ENCODE results near the gene ALKBH4.
A peak's percentile ranks its signal among the peaks of the same experiment; 100 is the strongest.
"Not testable (repeated sequence)": the region's sequence is repeated elsewhere in the genome, so short reads cannot be mapped to it uniquely, and the experiment has no call there.

Gene ALKBH4

DNA sequence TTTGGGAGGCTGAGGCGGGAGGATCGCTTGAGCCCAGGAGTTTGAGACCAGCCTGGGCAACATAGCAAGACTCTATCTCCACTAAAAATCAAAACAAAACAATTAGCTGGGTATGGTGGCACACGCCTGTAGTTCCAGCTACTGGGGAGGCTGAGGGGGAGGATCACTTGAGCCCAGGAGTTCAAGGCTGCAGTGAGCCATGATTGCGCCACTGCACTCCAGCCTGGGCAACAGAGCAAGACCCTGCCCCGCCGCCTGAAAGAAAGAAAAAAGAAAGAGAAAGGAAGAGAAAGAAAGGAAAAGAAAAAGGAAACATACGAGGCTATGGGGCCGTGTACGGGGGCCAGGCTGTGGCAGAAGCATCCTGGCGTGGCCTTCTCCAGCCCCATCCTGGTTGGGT, 9.7 kb downstream of the ALKBH4 start:
- not testable (repeated sequence) for DNase-seq (ENCODE audit: low read depth)

DNA sequence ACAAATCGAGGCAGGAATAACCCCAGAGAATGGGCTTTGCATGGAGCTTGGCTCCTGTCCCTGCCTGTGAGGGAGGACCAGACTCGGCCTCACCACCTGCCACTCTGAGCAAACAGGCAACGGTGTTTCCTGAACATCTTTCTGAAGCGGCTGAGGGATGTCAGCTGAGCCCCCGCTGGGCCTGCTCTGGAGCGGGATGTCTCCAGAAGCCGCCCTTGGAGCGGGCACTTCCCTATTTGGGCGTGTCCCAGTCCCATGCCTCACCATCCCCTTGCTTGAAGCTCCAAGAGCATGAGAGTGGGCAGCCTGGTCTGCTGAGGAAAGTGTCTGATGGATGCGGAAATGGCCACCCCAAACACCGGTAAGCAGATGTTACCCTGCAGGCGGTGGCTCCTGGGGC, 10.2 kb downstream of the ALKBH4 start:
- DNase-seq (ENCODE audit: low read depth) = no peak

DNA sequence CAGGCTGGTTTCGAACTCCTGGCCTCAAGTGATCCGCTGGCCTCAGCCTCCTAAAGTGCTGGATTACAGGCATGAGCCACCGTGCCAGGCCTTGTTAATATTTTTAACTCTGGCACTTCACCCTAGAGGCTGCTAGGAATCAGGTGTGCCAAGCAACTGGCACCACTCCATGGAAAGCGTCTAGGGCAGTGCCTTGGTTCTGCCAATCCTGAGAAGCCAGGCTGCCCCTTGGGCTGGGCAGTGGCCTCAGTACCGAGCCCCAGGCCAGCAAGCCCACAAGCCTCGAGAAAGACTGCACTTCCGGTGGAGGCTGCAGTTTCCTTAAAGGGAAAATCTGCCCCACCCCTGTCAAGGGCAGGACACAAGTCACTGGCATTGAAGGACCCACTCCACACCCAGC, 11.3 kb downstream of the ALKBH4 start:
- no peak for DNase-seq (ENCODE audit: low read depth)

DNA sequence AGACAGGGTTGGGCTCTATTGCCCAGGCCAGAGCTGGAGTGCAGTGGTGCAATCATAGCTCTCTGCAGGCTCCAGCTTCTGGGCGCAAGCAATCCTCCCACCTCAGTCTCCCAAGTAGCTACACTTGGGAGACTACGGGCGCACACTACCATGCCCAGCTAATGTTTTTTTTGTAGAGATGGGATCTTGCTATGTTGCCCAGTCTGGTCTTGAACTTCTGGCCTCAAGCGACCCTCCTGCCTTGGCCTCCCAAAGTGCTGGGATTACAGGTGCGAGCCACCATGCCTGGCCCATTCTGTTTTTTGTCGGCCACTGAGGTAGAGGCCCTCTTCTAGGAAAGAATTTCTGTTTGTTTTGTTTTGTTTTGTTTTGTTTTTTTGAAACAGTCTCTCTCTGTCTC, 12.2 kb downstream of the ALKBH4 start:
- no peak for DNase-seq (ENCODE audit: low read depth)

DNA sequence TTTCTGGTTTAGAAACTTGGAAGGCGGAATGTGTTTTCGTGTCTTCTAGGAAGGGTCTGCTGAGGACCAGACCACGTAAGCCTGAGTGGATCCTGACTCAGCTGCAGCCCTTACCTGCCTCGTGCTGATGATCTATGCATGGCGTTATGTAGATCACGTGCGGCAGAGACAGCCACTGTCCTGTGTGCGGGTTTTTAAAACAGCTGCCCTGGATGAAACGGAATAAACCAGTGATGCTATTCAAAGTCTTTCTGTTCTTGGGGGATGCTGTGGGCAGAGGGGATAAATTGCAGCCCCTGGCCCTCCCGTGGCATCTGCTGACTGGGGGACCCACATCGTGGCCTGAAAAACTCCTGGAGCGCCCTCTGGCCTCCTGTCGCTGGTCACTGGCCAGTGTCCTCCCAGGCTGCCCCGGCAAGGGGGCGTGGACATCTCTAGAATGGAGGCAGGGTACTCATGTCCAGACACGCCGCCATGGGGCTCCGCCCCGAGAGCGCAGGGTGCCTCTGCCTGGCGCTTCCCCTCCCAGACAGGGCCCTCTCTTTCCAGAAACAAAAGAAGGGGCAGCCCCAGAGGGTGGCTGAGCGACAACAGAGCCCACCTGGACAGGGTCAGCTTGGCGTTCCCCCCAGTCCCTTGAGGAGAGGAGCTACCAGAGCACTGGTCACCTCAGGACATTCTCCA, 13.2 kb downstream of the ALKBH4 start:
- DNase-seq (ENCODE audit: low read depth) = no peak

DNA sequence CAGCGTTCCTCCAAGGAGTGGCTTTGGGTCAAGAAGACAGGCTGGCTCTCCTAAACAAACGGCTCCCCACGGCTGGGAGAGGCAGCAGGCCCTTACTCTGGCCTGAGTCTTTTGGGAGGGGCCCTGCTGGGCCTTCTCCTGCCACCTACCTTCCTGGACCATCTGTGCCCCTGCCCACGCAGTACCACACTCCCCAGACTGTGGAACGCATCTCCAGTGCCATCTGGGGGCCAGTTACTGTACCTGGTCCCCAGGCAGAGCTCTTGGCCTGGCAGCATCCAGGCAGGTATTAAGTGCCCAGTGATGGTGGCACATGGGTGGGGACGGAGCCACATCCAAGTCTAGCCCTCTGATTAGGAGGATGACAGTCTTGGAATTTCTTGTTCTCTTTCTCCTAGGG, 14.4 kb downstream of the ALKBH4 start:
- no peak for DNase-seq (ENCODE audit: low read depth)

DNA sequence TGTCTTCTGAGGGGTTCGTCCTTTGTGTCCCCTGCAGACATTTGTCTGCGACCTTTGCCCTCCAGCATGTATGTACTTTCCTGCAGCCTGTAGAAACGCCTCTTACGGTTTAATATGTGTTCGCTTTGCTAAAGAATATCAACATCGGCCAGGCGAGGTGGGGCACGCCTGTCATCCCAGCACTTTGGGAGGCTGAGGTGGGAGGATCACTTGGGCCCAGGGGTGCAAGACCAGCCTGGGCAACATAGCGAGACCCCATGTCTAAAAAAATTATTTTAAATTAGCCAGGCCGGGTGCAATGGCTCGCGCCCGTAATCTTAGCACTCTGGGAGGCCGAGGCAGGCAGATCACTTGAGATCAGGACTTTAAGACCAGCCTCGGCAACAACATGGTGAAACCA, 15.5 kb downstream of the ALKBH4 start:
- no peak for DNase-seq (ENCODE audit: low read depth)

DNA sequence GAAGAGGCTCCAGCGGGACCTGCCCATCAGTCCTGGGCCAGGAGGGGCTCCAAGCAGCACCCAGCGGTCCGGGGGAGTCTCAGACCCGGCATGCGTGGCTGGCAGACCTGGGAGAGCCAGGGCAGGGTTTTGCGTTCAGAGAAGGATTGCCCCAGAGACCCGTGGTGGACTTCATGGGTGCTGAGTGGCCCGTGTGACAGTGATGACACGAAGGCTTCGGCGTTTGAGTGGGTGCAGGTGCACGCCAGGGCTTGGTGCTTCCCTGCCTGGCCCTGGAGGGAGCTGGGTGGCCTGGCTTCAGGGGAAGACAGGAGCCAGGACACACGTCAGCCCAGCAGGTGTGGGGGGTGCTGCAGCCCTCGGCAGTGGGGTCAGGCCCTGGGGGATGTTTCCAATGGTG, 17.4 kb downstream of the ALKBH4 start:
- DNase-seq (ENCODE audit: low read depth) = no peak

DNA sequence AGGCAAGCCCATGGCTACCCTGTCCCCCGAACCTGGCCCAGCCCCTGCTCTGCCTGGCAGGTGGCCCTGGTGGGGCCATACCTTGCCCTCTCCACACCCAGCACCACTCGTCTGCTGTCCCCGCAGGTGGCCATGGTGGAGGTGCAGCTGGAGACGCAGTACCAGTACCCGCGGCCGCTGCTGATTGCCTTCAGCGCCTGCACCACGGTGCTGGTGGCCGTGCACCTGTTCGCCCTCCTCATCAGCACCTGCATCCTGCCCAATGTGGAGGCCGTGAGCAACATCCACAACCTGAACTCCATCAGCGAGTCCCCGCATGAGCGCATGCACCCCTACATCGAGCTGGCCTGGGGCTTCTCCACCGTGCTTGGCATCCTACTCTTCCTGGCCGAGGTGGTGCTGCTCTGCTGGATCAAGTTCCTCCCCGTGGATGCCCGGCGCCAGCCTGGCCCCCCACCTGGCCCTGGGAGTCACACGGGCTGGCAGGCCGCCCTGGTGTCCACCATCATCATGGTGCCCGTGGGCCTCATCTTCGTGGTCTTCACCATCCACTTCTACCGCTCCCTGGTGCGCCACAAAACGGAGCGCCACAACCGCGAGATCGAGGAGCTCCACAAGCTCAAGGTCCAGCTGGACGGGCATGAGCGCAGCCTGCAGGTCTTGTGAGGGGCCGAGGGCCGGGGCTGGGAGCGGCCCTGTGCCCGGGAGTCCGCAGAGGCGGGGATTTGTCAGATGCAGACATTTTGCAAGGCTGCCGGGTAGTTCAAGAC, 18.1 kb downstream of the ALKBH4 start:
- no peak for DNase-seq (ENCODE audit: low read depth)

DNA sequence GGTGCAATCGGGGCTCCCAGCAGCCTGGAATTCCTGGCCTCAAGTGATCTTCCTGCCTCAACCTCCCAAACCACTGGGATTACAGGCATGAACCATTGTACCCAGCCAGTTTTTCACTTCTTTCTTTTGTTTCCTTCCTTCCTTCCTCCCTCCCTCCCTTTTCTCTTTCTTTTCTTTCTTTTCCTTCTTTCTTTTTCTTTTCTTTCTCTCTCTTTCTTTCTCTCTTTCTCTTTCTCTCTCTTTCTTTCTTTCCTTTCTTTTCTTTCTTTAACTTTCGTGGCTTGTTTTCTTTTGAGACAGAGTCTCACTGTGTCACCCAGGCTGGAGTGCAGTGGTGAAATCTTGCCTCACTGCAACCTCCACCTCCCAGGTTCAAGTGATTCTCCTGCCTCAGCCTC, 19.0 kb downstream of the ALKBH4 start:
- no peak for DNase-seq (ENCODE audit: low read depth)

DNA sequence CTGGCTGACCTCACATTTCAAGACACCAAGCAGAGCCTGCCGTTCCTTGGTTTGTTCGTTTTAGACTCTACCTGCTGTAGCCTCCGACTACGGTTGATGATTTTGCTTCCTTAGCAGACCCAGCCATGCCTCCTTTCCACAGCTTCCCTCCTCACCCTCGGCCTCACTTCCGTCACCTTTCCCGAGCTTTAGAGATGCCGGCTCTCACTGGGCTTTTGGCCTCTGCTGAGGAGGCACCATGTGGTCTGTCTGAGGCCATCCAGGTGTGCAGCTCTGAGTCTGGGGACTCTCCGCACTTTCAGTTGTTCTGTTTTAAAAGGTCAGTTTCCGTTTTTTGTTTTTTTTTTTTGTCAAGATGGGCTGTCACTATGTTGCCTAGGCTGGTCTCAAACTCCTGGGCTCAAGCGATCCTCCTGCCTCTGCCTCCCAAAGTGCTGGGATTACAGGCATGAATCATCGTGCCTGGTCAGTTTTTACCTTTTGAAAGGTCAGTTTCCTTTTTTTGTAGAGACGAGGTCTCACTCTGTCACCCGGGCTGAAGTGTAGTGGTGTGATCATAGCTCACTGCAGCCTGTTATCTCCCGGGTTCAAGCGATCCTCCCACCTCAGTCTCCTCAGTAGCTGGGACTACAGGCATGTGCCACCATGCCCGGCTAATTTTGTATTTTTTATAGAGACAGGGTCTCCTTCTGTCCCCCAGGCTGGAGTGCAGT, 19.5 kb downstream of the ALKBH4 start:
- DNase-seq (ENCODE audit: low read depth) = no peak

DNA sequence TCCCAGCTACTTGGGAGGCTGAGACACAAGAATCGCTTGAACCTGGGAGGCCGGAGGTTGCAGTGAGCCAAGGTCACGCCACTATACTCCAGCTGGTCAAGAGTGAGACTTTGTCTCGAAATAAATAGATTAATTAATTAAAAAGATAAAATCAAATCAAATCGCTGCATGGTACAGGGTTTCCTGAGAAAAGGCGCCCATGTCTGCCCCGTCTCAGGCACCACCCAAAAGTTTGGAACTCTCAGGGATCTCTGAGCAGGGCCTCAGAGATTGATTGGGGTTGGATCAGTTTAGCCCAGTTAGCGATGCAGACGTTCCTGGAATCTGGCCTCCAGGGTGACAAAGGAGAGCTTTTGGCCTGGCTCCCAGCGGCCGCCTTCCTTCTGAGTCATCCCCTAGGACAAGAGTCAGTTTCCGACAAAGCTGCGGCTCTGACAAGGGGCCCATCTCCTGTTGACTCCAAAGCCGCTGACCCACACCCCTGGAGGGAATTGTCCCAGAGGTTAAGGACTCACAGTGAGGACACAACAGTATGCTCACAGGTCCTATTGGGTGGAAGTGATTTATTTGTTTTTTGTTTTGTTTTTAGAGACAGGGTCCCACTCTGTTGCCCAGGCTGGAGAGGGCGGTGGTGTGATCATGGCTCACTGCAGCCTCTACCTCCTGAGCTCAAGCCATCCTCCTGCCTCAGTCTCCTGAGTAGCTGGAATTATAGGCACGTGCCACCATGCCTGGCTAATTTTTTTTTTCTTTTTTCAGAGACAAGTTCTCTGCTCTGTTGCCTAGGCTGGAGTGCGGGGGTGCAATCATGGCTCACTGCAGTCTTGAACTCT, 24.5 kb downstream of the ALKBH4 start:
- no peak for DNase-seq (ENCODE audit: low read depth)

DNA sequence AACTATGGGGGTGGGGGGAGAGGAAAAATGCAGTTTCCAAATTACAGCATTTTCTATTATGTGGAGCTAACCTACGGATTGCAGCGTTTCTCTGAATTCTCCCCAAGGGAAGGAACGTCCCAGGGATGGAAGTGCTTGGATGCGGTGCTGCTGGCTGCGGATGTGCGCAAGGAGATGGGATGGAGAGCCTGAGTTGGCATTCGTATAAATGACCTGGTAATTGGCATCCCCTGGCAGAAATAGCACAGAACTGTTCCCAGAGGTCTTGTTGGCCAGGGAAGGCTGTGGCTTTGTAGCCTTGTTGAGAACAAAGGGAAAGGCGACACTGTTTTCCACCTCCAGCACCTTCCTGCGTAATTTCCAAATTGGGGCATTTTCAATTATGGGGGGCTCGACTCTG, 28.5 kb downstream of the ALKBH4 start:
- DNase-seq (ENCODE audit: low read depth) = no peak

DNA sequence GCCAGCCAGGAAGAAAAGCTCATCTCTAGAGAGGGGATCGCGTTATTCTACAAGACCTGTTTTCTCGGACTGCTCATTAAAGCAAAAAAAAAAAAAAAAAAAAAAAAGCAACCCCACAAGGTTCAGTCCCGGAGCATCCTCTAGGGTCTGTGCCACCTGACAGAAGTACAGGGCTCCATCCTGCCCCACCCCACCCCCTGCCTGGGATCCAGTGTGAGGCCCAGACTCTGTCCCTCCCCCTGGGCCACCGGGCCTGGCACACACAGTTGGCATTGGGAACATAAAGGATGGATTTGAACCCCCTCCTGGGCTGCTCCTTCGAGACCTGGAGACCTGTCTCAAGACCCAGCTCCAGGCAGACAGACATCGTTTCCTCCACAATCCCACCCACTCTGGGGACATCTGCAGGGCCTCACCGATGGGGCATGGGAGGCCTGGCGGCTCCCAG, 30.6 kb downstream of the ALKBH4 start:
- DNase-seq (ENCODE audit: low read depth) = no peak

DNA sequence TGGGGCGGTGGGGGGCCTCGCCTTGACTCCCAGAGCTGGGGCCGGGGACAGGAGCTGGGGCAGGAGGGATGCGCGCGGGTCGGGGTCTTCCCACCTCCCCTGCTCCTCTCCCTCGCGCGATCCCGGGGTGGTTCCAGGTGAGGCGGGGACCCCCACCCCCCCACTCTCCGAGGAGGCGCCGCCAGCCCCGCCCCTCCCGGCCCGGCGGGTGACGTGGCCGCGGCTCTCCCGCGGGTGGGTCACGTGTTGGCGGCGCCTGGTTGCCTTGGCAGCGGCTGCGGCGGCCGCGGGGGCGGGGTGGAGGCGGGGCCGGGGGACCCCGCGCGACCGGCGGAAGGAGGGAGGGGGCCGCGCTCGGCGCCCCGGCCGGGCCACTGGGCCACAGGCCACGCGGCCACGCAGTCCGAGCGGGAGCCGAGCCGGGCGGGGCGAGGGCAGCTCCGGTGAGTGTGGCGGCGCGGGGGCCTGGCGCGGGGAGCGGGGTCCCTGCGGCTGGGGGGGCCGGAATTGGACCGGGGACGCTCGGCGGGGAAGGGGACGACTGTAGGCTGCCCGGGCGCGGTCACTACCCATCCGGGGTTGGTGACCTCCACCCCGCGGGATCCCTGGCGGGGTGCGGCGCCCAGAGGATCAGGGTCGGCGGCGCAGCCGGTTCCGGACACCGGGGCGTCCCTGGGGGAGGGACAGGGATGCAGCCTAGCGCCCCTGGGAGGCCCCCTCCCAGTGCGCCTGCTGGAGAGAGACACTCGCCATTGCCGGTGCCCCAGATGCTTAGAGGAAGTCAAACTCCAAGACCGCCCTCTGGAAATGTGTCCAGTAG, 31.2 kb downstream of the ALKBH4 start, which contains the start of gene ORAI2:
TSS of gene ORAI2 (plus strand) at position 357 of the 820 bp plus-strand sequence. CDS start 5,382 bp downstream, outside the sequence.
- peak; percentile 88 for DNase-seq (ENCODE audit: low read depth)

DNA sequence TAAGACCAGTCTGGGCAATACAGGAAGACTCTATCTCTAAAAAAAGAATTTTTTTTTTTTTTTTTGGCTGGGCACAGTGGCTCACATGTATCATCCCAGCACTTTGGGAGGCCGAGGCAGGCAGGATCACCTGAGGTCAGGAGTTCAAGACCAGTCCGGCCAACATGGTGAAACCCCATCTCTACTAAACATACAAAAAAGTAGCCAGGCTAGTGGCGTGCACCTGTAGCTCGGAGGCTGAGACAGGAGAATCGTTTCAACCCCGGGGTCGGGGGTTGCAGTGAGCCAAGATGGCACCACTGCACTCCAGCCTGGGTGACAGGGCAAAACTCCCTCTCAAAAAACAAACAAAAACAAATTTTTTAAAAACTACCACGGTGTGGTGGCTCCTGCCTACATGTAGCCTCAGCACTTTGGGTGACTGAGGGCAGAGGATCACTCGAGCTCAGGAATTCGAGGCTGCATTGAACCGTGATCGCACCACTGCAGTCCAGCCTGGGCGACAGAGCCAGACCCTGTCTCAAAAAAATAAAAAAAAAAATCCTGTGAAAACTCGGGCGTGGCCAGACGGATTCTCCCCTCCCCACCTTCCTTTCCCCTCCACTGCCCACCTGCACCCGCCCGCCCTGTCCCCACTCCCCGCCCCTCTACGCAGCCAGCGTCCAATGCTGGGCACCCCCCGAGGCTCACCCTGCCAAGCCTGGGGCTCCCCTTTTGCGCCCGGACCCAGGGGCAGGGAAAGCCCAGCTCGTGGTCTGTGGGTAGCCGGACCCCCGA, 32.0 kb downstream of the ALKBH4 start:
- DNase-seq (ENCODE audit: low read depth) = no peak

DNA sequence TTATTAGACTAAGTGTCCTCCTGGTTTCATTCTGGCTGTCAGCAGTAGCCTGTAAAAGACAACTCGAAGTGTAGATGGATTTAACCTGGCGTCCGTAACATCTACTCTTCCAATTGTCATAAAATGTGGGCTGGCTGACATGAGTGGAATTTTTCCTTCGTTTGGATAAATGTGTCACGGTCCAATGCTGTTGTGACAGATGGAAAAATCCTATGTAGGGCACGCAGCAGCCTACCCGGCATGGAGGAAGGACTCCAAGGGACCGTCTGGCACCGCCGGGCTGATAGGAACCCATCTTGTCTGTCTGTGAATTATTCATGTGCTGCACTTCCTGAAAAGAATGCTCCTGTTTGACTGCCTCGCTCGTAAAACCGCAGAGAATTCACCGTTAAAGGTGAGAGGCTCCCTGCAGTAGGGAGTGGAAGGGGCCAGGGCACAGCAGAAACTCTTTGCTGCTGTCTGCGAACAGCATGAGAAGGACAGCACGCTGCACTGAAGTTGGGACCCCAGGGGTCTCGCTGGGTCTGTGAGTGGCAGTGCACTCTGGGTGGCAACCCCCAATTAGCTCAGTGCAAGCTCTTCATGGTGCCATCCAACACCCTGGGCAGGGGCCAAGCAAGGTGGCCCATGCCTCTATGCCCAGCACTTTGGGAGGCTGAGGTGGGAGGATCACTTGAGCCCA, 32.9 kb downstream of the ALKBH4 start:
- DNase-seq (ENCODE audit: low read depth) = peak; percentile 40

DNA sequence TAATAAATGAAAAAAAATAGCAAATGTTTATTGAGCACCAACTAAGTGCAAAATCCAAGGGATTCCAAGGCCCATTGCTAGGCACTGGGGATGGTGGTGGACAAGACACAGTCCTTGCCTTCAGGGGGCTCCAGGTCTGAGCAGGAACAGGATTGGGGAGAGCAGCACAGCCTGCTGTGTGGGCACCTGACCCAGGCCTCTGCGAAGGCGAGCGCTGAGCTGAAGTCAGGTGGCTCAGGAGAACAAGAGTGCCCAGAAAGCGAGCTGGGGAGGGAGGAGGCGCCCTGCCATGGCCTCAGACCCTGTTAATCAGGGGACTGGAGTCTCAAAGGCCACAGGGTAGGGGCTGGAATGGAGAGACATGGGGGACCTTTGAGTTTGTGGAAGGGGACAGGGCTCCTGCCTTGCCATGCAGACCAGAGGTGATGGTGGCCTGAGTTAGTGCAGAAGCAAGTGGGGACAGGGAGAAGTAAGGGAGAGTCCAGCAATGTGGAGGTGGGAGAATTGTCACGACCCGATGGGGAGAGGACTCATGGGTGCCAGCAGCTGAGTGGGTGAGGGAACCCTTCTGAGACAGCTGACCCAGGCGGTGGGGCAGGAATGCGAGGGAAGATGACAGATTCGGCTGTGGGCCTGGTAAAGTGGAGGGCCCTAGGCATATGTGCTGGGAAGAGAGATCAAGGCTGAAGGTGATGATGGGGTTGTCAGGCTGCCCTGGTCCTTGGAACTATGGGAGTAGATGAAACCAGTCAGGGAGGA, 35.3 kb downstream of the ALKBH4 start:
- DNase-seq (ENCODE audit: low read depth) = no peak

DNA sequence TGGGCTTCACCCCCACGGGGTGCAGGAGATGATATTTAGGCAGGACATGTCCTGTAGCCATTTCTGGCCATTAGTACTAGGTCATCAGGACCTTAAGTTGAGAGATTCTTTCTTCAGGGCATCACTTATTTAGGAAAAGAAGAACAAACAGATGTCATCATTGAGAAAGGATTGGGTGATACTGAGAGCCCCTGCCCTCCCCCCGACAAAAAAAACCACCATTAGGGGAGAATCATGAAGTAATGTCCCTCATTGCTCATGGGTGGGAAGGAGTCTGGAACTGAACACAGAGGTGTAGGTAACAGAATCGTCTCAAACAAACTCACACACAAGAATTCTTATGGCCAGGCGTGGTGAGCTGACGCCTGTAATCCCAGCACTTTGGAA, 37.7 kb downstream of the ALKBH4 start:
- no peak for DNase-seq (ENCODE audit: low read depth)
